Stomach (tissue), 4 donors: Measurements from ENCODE around the gene TEX29.

ENCODE experiments used
- EP300 ChIP-seq: sonication (generic); formaldehyde crosslinking; IDR thresholded peaks from one replicate; pipeline ENCODE4 v1.6.1; 2017; ENCODE audit warnings: antibody characterized with exemption
- POLR2A ChIP-seq, 4 donors: fragments of 450-650 bp; IDR thresholded peaks; one replicate each; pipeline ENCODE4 v1.6.1; 2016; ENCODE audit warnings: antibody characterized with exemption in 4 of 4, control low read depth in 2 of 4, mild to moderate bottlenecking in 1 of 4, moderate library complexity in 1 of 4
- POLR2AphosphoS5 ChIP-seq, 3 donors: sonication (generic); formaldehyde crosslinking; IDR thresholded peaks; one replicate each; pipeline ENCODE4 v1.6.1; 2016; ENCODE audit warnings: antibody characterized with exemption in 3 of 3
- TF ChIP-seq, protein P1 (sequence below), 7 experiments: fragments of 450-650 bp in 4 of 7; fragments of 200-600 bp in 3 of 7; sonication (generic) in 3 of 7; IDR thresholded peaks; one replicate each; pipeline ENCODE4 v1.5.1; 2016 to 2019; ENCODE audit warnings: antibody characterized with exemption in 7 of 7, control low read depth in 2 of 7, mild to moderate bottlenecking in 1 of 7

DNA sequence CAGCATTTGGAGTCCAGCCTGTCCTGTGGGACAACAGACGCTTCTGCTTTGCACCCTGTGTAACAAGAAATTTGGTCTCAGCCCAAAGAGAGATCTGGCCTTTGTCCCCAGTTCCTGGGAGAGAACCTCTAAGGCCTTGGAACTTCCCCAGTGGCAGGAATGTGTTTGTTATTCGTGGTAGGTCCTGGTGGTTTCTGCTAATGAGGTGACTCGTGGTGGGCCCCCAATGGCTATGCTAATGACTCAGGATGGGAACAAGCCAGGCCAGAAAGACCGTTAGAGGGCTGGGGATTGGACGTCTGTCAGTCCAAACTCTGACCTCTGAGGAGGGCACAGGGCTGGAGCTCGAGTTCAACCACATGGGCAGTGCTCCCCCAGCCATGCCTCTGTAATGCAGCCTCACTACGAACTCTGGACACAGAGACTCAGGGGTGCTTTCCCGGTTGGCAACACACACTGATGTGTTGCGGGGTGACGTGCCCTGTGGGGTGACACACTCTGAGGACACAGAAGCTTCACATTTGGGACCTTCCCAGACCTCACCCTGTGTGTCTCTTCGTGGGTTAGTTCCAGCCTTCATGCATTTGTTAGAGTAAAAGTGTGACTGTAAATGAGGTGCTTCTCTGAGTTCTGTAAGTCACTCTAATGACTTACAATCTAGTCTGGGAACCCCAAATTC is 38.9 kb downstream of the TEX29 start:
- TF ChIP-seq, protein P1, sequence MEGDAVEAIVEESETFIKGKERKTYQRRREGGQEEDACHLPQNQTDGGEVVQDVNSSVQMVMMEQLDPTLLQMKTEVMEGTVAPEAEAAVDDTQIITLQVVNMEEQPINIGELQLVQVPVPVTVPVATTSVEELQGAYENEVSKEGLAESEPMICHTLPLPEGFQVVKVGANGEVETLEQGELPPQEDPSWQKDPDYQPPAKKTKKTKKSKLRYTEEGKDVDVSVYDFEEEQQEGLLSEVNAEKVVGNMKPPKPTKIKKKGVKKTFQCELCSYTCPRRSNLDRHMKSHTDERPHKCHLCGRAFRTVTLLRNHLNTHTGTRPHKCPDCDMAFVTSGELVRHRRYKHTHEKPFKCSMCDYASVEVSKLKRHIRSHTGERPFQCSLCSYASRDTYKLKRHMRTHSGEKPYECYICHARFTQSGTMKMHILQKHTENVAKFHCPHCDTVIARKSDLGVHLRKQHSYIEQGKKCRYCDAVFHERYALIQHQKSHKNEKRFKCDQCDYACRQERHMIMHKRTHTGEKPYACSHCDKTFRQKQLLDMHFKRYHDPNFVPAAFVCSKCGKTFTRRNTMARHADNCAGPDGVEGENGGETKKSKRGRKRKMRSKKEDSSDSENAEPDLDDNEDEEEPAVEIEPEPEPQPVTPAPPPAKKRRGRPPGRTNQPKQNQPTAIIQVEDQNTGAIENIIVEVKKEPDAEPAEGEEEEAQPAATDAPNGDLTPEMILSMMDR (IDR thresholded peaks at IDR 0.05) = no peak
- TF ChIP-seq POLR2A (IDR thresholded peaks at IDR 0.05) (no peak), EP300 (no peak), POLR2AphosphoS5 (IDR thresholded peaks at IDR 0.05) (no peak)
